Suprapubic skin (tissue), 4 donors: Measurements from ENCODE around the gene IL1RL2.

Experiments used
- CTCF ChIP-seq, 2 donors: fragments of 200-600 bp in 1 of 2; fragments of 450-650 bp in 1 of 2; sonication (generic) in 1 of 2; IDR thresholded peaks; one replicate each; pipeline ENCODE4 v1.5.1; 2016 to 2019; ENCODE audit warnings: antibody characterized with exemption in 2 of 2, mild to moderate bottlenecking in 1 of 2, moderate library complexity in 1 of 2
- EP300 ChIP-seq: sonication (generic); formaldehyde crosslinking; IDR thresholded peaks from one replicate; pipeline ENCODE4 v1.6.1; 2017; ENCODE audit warnings: antibody characterized with exemption
- POLR2A ChIP-seq, 2 donors: fragments of 450-650 bp; IDR thresholded peaks; one replicate each; pipeline ENCODE4 v1.6.1; 2017; ENCODE audit warnings: antibody characterized with exemption in 2 of 2, mild to moderate bottlenecking in 2 of 2, moderate library complexity in 2 of 2
- POLR2AphosphoS5 ChIP-seq, 3 donors: sonication (generic); formaldehyde crosslinking; IDR thresholded peaks; one replicate each; pipeline ENCODE4 v1.6.1; 2017; ENCODE audit warnings: antibody characterized with exemption in 3 of 3

DNA sequence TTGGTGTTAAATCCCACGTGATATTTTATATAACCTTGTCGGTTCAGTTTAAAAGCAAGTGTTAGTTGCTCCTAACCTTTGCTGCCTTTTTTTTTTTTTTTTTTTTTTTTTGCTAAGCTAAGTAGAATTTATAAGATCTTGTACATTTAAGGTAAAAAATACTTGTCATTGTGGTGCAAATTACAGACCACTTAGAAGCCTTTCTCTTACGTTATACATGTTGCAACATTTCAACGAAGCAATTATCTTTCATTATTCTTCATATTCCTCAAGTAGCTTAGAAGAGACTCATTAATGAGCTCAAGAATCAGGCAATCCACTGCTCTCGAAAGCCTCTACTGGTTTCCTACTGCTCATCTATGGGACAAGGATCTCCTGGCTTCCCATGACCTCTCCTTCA lies 14.9 kb upstream of the IL1RL2 start:
- TF ChIP-seq CTCF (IDR thresholded peaks at IDR 0.05) (no peak), POLR2AphosphoS5 (IDR thresholded peaks at IDR 0.05) (no peak), POLR2A (IDR thresholded peaks at IDR 0.05) (no peak), EP300 (no peak)
